GM12878 (cell line): ENCODE data around the gene ZNF354B. TPM values are rescaled to one million over a fixed set of nuclear protein-coding genes. Genes with fewer than 3 reads are reported as not detected.

Experiments used
- ATAC-seq: fragments of 200-7000 bp; cut with Tn5 transposase; 3 replicates; pipeline ENCODE4 v1.9.1; 2020; ENCODE audit warnings: mild to moderate bottlenecking, moderate library complexity
- Bru-seq: library from RNA; stranded (reverse); fragments of 400-500 nt; gene quantifications from one replicate; lab custom pipeline; 2021; lab: Mats Ljungman, UMichigan
- BruChase-seq, 2 experiments: library from RNA; stranded (reverse); fragments of 400-500 nt; gene quantifications; one replicate each; lab custom pipeline; 2021; lab: Mats Ljungman, UMichigan
- BruUV-seq: library from RNA; stranded (reverse); fragments of 400-500 nt; replicated peaks from 2 replicates; lab custom pipeline; 2021; lab: Mats Ljungman, UMichigan
- CTCF ChIA-PET: fragments of 300-600 bp; sonication (Branson Sonifier 250); formaldehyde crosslinking; extraction: SDS; loops from one replicate; lab custom pipeline; 2021; ENCODE audit warnings: inconsistent platforms; lab: Yijun Ruan, JAX
- POLR2A ChIA-PET: fragments of 350-600 bp; formaldehyde crosslinking; extraction: SDS; loops from one replicate; lab custom pipeline; 2021; ENCODE audit warnings: inconsistent platforms; lab: Charles Lee
- RAD21 ChIA-PET: fragments of 300-600 bp; sonication (Branson Sonifier 250); formaldehyde crosslinking; loops from one replicate; lab custom pipeline; 2023; ENCODE audit warnings: antibody characterized with exemption; ENCODE audit not compliant: unreplicated experiment; lab: Charles Lee
- SMC1A ChIA-PET: fragments of 300-600 bp; sonication (Branson Sonifier 250); formaldehyde crosslinking; loops from one replicate; lab custom pipeline; 2023; ENCODE audit not compliant: unreplicated experiment, uncharacterized antibody; lab: Charles Lee
- DNase-seq: peaks from one replicate; pipeline ENCODE4 v3.0.0-alpha.2; 2011; ENCODE audit warnings: low read depth, low spot score
- FAIRE-seq: peaks from 3 replicates; lab custom pipeline; 2011; peaks lifted over from hg19 to GRCh38; lab: Jason Lieb, UNC
- H2AFZ ChIP-seq: 2 replicates; pipeline ENCODE4 v1.6.0; 2011; ENCODE audit warnings: low read depth, low read length, control low read depth; ENCODE audit not compliant: control insufficient read depth
- H3K27ac ChIP-seq: 2 replicates; pipeline ENCODE4 v1.5.1; 2011; ENCODE audit warnings: control low read depth; ENCODE audit not compliant: control insufficient read depth, insufficient read depth
- H3K27me3 ChIP-seq, 2 experiments: replicated peaks in 1 of 2; 2 replicates each; pipeline versions ENCODE4 v1.6.0 to v1.6.1; 2011; ENCODE audit warnings: low read length in 1 of 2; ENCODE audit not compliant: control insufficient read depth in 2 of 2, insufficient read depth in 2 of 2
- H3K36me3 ChIP-seq, 2 experiments: 2 replicates each; pipeline ENCODE4 v1.5.1; 2011; ENCODE audit warnings: low read length in 1 of 2; ENCODE audit not compliant: control insufficient read depth in 2 of 2, insufficient read depth in 2 of 2
- H3K4me1 ChIP-seq: 2 replicates; pipeline ENCODE4 v1.6.1; 2011; ENCODE audit warnings: mild to moderate bottlenecking, low read length, moderate library complexity, mixed read lengths; ENCODE audit not compliant: control insufficient read depth, insufficient read depth
- H3K4me2 ChIP-seq: 2 replicates; pipeline ENCODE4 v1.6.0; 2011; ENCODE audit warnings: control low read depth; ENCODE audit not compliant: control insufficient read depth, insufficient read depth
- H3K4me3 ChIP-seq: fragments of 200-600 bp; sonication (generic); 2 replicates; pipeline ENCODE4 v1.5.1; 2016
- H3K79me2 ChIP-seq: 2 replicates; pipeline ENCODE4 v1.6.0; 2011; ENCODE audit warnings: low read length; ENCODE audit not compliant: control insufficient read depth, insufficient read depth
- H3K9ac ChIP-seq: 2 replicates; pipeline ENCODE4 v1.8.0; 2011; ENCODE audit warnings: low read length, control low read depth, mixed read lengths; ENCODE audit not compliant: control insufficient read depth, insufficient read depth
- H3K9me3 ChIP-seq: replicated peaks from 3 replicates; pipeline ENCODE4 v1.5.1; 2011; ENCODE audit warnings: mild to moderate bottlenecking, low read length; ENCODE audit not compliant: control insufficient read depth, insufficient read depth
- H4K20me1 ChIP-seq: 2 replicates; pipeline ENCODE4 v1.6.0; 2011; ENCODE audit not compliant: control insufficient read depth, insufficient read depth
- BACH1 ChIP-seq: fragments of 450-650 bp; IDR thresholded peaks from 2 replicates; pipeline ENCODE4 v1.6.1; 2017; ENCODE audit warnings: mild to moderate bottlenecking, borderline replicate concordance
- CBFB ChIP-seq: IDR thresholded peaks from 2 replicates; pipeline ENCODE4 v1.6.1; 2016; ENCODE audit warnings: antibody characterized with exemption, low read depth
- EZH2 ChIP-seq: IDR thresholded peaks from 2 replicates; pipeline ENCODE4 v1.6.1; 2012; ENCODE audit warnings: low read depth, mild to moderate bottlenecking, control low read depth, inconsistent platforms, low read length, borderline replicate concordance; ENCODE audit not compliant: control insufficient read depth
- KDM1A ChIP-seq: fragments of 200-600 bp; sonication (generic); IDR thresholded peaks from 2 replicates; pipeline ENCODE4 v1.6.1; 2016; ENCODE audit warnings: borderline replicate concordance
- NRF1 ChIP-seq: conservative IDR thresholded peaks from 2 replicates; pipeline ENCODE4 v1.6.1; 2011; ENCODE audit warnings: mild to moderate bottlenecking, low read depth, low read length, improper control_type of control experiment
- RAD51 ChIP-seq: fragments of 450-650 bp; IDR thresholded peaks from 2 replicates; pipeline ENCODE4 v1.6.1; 2016; ENCODE audit warnings: moderate library complexity, mild to moderate bottlenecking, inconsistent platforms
- RCOR1 ChIP-seq: conservative IDR thresholded peaks from 2 replicates; pipeline ENCODE4 v1.6.1; 2012; ENCODE audit warnings: low read depth, low read length, improper control_type of control experiment
- SIX5 ChIP-seq: IDR thresholded peaks from 2 replicates; pipeline ENCODE4 v1.6.1; 2011; ENCODE audit warnings: mild to moderate bottlenecking, low read depth, low read length, moderate library complexity; ENCODE audit not compliant: severe bottlenecking
- SMARCA5 ChIP-seq: fragments of 450-650 bp; IDR thresholded peaks from 2 replicates; pipeline ENCODE4 v1.6.1; 2017; ENCODE audit warnings: mild to moderate bottlenecking
- TAF1 ChIP-seq: IDR thresholded peaks from 2 replicates; pipeline ENCODE4 v1.6.1; 2011; ENCODE audit warnings: mild to moderate bottlenecking, low read depth, low read length, borderline replicate concordance
- TARDBP ChIP-seq: IDR thresholded peaks from 2 replicates; pipeline ENCODE4 v1.6.1; 2016; ENCODE audit warnings: borderline replicate concordance
- ZSCAN29 ChIP-seq: fragments of 450-650 bp; IDR thresholded peaks from 2 replicates; pipeline ENCODE4 v1.6.1; 2017; ENCODE audit warnings: mild to moderate bottlenecking, moderate library complexity
- WGBS: methylation state at CpG from one replicate; pipeline ENCODE4 v1.1.6; 2016; ENCODE audit warnings: low lambda C conversion rate; ENCODE audit not compliant: insufficient replicate concordance, insufficient coverage; ENCODE audit errors: missing lambda C conversion rate; 5-methylcytosine and 5-hydroxymethylcytosine counted together
- in situ Hi-C: fragments of 300-500 bp; cut with MboI; formaldehyde crosslinking; loops from 9 replicates; pipeline ENCODE4 v1.14.3; 2018; ENCODE audit warnings: mixed read lengths
- intact Hi-C: fragments of 100-400 bp; cut with micrococcal nuclease; formaldehyde crosslinking; loops from one replicate; pipeline ENCODE4 v1.14.2; 2022; ENCODE audit not compliant: unreplicated experiment
- long read RNA-seq, 2 experiments: library from polyadenylated mRNA; unstranded; transcript quantifications; one replicate each; pipeline ENCODE4 v2.0.0, GENCODE V29; 2019 to 2020
- polyA minus RNA-seq, 3 experiments: library from RNA; depleted of rRNA, polyadenylated mRNA; stranded (reverse); fragments of >200 nt; gene quantifications; 2 replicates each; pipeline ENCODE4 v1.2.3, GENCODE V29; 2011
- polyA plus RNA-seq, 11 experiments: library from polyadenylated mRNA; depleted of rRNA in 4 of 11; unstranded in 6 of 11; stranded (reverse) in 5 of 11; fragments of >200 nt; fragmentation: Nextera tagmentation in 4 of 11; fragmentation: Illumina TruSeq in 1 of 11; extraction: Ambion mirVana in 4 of 11; extraction: Trizol in 1 of 11; gene quantifications; 1 replicate in 1 of 11; 2 replicates in 10 of 11; pipeline versions ENCODE4 v1.2.1 to v1.2.3, GENCODE V29; 2011 to 2016; ENCODE audit warnings: inconsistent platforms in 2 of 11, missing spikeins in 2 of 11, low read depth in 1 of 11
- total RNA-seq, 4 experiments: library from RNA; depleted of rRNA in 3 of 4; stranded (reverse); fragments of >200 nt in 3 of 4; fragmentation: Illumina TruSeq in 1 of 4; extraction: Trizol in 1 of 4; gene quantifications; 2 replicates each; pipeline versions ENCODE4 v1.2.1 to v1.2.3, GENCODE V29; 2013 to 2021
- TF ChIP-seq, protein P1 (sequence below): fragments of 450-650 bp; IDR thresholded peaks from 2 replicates; pipeline ENCODE4 v1.6.1; 2017; ENCODE audit warnings: mild to moderate bottlenecking
- TF ChIP-seq, protein P2 (sequence below): fragments of 450-650 bp; IDR thresholded peaks from 2 replicates; pipeline ENCODE4 v1.6.1; 2017; ENCODE audit warnings: mild to moderate bottlenecking, low read depth, inconsistent platforms; ENCODE audit not compliant: poor library complexity, severe bottlenecking

ZNF354B gene
- 60.7 and 65.8 TPM in 2 replicates for total RNA-seq (2013; cell fraction: nucleolus; rRNA removed)
- 4.5 and 4.9 TPM in 2 replicates for total RNA-seq (2014; rRNA removed)
- 5.2 and 5.6 TPM in 2 replicates for total RNA-seq (2014; rRNA removed; fragmentation: Illumina TruSeq; extraction: Trizol)
- total RNA-seq (2021) = 5.9 and 7.6 TPM in 2 replicates
- polyA plus RNA-seq (2011; ENCODE audit: low read depth) = 1.7 TPM
- 11.1 and 17.7 TPM in 2 replicates for polyA plus RNA-seq (2011; rRNA removed)
- 5.9 and 6.2 TPM in 2 replicates for polyA plus RNA-seq (2011; cell fraction: cytosol; rRNA removed)
- polyA plus RNA-seq (2011; cell fraction: nucleus; rRNA removed) = 21.0 and 23.6 TPM in 2 replicates
- 3.2 and 4.1 TPM in 2 replicates for polyA plus RNA-seq (2012)
- polyA plus RNA-seq (2014; fragmentation: Illumina TruSeq; extraction: Trizol) = 6.2 and 9.1 TPM in 2 replicates
- polyA plus RNA-seq (2014; fragmentation: Nextera tagmentation; extraction: Ambion mirVana) = 1 to 10 TPM in 1 of 2 experiments, under 1 TPM in 1; 0.64 to 1.2 TPM
- polyA plus RNA-seq (2014; rRNA removed) = 5.8 and 6.8 TPM in 2 replicates
- 1 to 10 TPM; 2.0 TPM for polyA plus RNA-seq (2016; fragmentation: Nextera tagmentation; extraction: Ambion mirVana)
- 4.8 and 5.7 TPM in 2 replicates for polyA minus RNA-seq (2011; rRNA and poly(A)+ RNA removed)
- 2.0 and 3.5 TPM in 2 replicates for polyA minus RNA-seq (2011; cell fraction: cytosol; rRNA and poly(A)+ RNA removed)
- polyA minus RNA-seq (2011; cell fraction: nucleus; rRNA and poly(A)+ RNA removed) = 7.6 and 17.0 TPM in 2 replicates
- Bru-seq, nascent RNA = percentile 72 among the genes with signal in this experiment
- percentile 70 among the genes with signal in this experiment for BruChase-seq, experiment 1, labeled RNA remaining after a 6-hour chase
- percentile 70 among the genes with signal in this experiment for BruChase-seq, experiment 2, labeled RNA remaining after a 2-hour chase
- long read RNA-seq, experiment 1, partial matches to known transcripts = 0 of 1 reads
- long read RNA-seq, experiment 1, other reads (novel, unspliced or antisense) = 1 of 1 reads
- long read RNA-seq, experiment 2, partial matches to known transcripts = 0 of 3 reads
- long read RNA-seq, experiment 2, other reads (novel, unspliced or antisense) = 0 of 3 reads

DNA sequence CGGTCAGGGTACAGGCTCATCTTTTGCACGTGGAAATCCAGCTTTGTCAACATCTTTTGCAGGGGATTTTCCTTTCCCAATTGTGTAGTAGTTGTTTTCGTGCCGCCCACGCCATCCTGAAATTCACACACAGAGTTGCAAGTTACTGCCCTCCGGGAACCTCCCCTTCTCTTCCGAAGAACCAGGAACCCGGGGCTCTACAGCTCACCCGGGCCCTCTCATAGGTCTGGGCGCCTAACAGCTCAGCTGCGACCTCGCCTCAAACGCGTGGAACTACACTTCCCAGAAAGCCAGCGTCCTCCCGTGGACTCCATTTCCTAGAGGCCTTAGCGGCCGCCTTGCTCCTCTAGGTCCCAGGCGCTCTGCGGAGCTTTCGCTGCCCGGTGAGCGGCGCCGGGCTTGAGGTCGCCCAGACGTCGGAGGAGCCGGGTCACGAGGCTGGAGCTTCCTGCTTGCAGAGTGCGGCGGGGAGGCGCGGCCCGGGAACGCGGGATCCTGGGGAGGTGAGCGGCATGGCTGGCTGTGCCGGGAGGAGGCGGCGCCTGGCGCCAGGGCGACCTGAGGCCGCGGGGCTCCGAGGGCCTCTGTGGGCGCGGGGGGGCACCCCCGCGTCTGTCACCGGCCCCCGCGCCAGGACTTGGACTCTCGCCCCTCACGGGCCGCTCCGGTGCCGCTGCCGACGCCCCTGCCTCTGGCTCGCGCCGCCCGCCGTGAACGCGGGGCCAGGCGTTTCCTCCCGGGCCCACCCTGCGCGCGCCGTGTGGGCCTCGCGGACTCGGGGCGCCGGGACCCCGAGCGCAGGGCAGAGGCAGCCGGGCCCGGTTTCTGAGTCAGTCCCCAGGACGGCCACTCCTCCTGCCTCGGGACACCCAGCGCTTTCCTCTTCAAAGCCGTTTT, at the start of gene ZNF354B:
Gene ZNF354B, plus strand, starts transcription at position 329 of the 897 bp plus-strand sequence. CDS start 1,095 bp downstream, outside the sequence.
- H3K79me2 ChIP-seq = no peaks in the 10 kb centered on the region
- DNase-seq (peak; percentile 76), ATAC-seq (peak; percentile 98), FAIRE-seq (peak; percentile 97)
- POLR2A ChIA-PET = interaction anchor here (1.2 kb wide), 1 partner anchor 129 kb away, joined by 5 read pairs; the partner anchor contains the start of gene ZNF354A
- H3K4me1 ChIP-seq = no peaks in the 10 kb centered on the region
- in situ Hi-C loops (no loop called here), intact Hi-C loops (loop anchor here (1.0 to 10.0 kb wide), 2 partner anchors 130 to 235 kb away; partner anchors contain the start of genes CLK4 and ZNF354A)
- SMC1A ChIA-PET = interaction anchor here (0.7 to 1.9 kb wide), 3 partner anchors 15 to 237 kb away, joined by 3 to 9 read pairs (median 3); partner anchors contain the start of gene ZNF354A
- no peaks in the 10 kb centered on the region for H3K36me3 ChIP-seq
- no peaks in the 10 kb centered on the region for H3K27me3 ChIP-seq
- peak within 1 kb of the TSS; percentile 35 for H2AFZ ChIP-seq
- H3K4me2 ChIP-seq = peak within 1 kb of the TSS; percentile 17; the same call in 1 of the 2 replicates
- H3K27ac ChIP-seq = 0 out of 2 replicates have a peak within 1 kb of the TSS, but pooled peaks have one; percentile 4
- peak within 1 kb of the TSS; percentile 73 for H3K4me3 ChIP-seq
- CTCF ChIA-PET = interaction anchor here (0.5 to 1.8 kb wide), 4 partner anchors 21 to 634 kb away, joined by 3 to 13 read pairs (median 3); partner anchors contain the start of genes PHYKPL and ZNF354A
- 2% methylated on average over 55 of the region's 86 CpGs for WGBS
- no peaks in the 10 kb centered on the region; the same call in 2 of the 3 replicates for H3K9me3 ChIP-seq
- RAD21 ChIA-PET = interaction anchor here (0.7 to 1.2 kb wide), 2 partner anchors 14 to 129 kb away, joined by 3 to 17 read pairs; partner anchors contain the start of gene ZNF354A
- H3K9ac ChIP-seq = peak within 1 kb of the TSS; percentile 46; the same call in 1 of the 2 replicates
- no peaks in the 10 kb centered on the region for H4K20me1 ChIP-seq
- BruUV-seq = no TSS peak
- TF ChIP-seq TAF1 (no peak), KDM1A (no peak), BACH1 (peak; percentile 73; the same call in 1 of the 2 replicates), ZSCAN29 (0 out of 2 replicates have a peak, but pooled peaks have one; percentile 19), TARDBP (peak; percentile 83), SMARCA5 (peak; percentile 83; the same call in 1 of the 2 replicates), CBFB (no peak), SIX5 (peak; percentile 93), RCOR1 (no peak), NRF1 (no peak), EZH2 (no peak), RAD51 (no peak)
- TF ChIP-seq, protein P1, sequence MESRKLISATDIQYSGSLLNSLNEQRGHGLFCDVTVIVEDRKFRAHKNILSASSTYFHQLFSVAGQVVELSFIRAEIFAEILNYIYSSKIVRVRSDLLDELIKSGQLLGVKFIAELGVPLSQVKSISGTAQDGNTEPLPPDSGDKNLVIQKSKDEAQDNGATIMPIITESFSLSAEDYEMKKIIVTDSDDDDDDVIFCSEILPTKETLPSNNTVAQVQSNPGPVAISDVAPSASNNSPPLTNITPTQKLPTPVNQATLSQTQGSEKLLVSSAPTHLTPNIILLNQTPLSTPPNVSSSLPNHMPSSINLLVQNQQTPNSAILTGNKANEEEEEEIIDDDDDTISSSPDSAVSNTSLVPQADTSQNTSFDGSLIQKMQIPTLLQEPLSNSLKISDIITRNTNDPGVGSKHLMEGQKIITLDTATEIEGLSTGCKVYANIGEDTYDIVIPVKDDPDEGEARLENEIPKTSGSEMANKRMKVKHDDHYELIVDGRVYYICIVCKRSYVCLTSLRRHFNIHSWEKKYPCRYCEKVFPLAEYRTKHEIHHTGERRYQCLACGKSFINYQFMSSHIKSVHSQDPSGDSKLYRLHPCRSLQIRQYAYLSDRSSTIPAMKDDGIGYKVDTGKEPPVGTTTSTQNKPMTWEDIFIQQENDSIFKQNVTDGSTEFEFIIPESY = no peak
- TF ChIP-seq, protein P2, sequence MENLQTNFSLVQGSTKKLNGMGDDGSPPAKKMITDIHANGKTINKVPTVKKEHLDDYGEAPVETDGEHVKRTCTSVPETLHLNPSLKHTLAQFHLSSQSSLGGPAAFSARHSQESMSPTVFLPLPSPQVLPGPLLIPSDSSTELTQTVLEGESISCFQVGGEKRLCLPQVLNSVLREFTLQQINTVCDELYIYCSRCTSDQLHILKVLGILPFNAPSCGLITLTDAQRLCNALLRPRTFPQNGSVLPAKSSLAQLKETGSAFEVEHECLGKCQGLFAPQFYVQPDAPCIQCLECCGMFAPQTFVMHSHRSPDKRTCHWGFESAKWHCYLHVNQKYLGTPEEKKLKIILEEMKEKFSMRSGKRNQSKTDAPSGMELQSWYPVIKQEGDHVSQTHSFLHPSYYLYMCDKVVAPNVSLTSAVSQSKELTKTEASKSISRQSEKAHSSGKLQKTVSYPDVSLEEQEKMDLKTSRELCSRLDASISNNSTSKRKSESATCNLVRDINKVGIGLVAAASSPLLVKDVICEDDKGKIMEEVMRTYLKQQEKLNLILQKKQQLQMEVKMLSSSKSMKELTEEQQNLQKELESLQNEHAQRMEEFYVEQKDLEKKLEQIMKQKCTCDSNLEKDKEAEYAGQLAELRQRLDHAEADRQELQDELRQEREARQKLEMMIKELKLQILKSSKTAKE = no peak
